Keratinocyte (primary cell): ENCODE measurements around the gene ZNF180. TPM values are rescaled to one million over a fixed set of nuclear protein-coding genes. Genes with fewer than 3 reads are reported as not detected.
A peak's percentile ranks its signal among the peaks of the same experiment; 100 is the strongest.

Experiments
- DNase-seq: peaks from one replicate; pipeline ENCODE4 v3.0.0-alpha.2; 2011; ENCODE audit warnings: low read depth, missing footprints, low spot score
- FAIRE-seq: peaks from 2 replicates; lab custom pipeline; 2011; peaks lifted over from hg19 to GRCh38; lab: Jason Lieb, UNC
- H2AFZ ChIP-seq: 2 replicates; pipeline ENCODE4 v1.6.0; 2012; ENCODE audit warnings: low read length, control low read depth, inconsistent platforms; ENCODE audit not compliant: control insufficient read depth
- H3K27ac ChIP-seq: 2 replicates; pipeline ENCODE4 v1.5.1; 2011; ENCODE audit warnings: low read length; ENCODE audit not compliant: control insufficient read depth, insufficient read depth
- H3K27me3 ChIP-seq: 3 replicates; pipeline ENCODE4 v1.6.0; 2011; ENCODE audit warnings: low read length; ENCODE audit not compliant: control insufficient read depth, insufficient read depth; ENCODE audit errors: extremely low read depth
- H3K36me3 ChIP-seq, 2 experiments: 2 replicates in 1 of 2; 3 replicates in 1 of 2; pipeline ENCODE4 v1.5.1; 2011; ENCODE audit warnings: low read length in 2 of 2, mild to moderate bottlenecking in 1 of 2; ENCODE audit not compliant: control insufficient read depth in 2 of 2, insufficient read depth in 2 of 2; ENCODE audit errors: extremely low read depth in 1 of 2
- H3K4me1 ChIP-seq: 3 replicates; pipeline ENCODE4 v1.5.1; 2011; ENCODE audit warnings: low read length; ENCODE audit not compliant: control insufficient read depth, insufficient read depth; ENCODE audit errors: extremely low read depth
- H3K4me2 ChIP-seq: 3 replicates; pipeline ENCODE4 v1.6.0; 2011; ENCODE audit warnings: low read depth, low read length; ENCODE audit not compliant: control insufficient read depth, insufficient read depth; ENCODE audit errors: extremely low read depth
- H3K4me3 ChIP-seq, 3 experiments: fragments of 200-600 bp in 1 of 3; sonication (generic) in 1 of 3; 2 replicates in 2 of 3; 3 replicates in 1 of 3; pipeline ENCODE4 v1.5.1; 2011 to 2016; ENCODE audit warnings: low read length in 3 of 3, mild to moderate bottlenecking in 3 of 3, control low read depth in 2 of 3, inconsistent platforms in 1 of 3, low read depth in 1 of 3, mixed read lengths in 1 of 3, mixed run types in 1 of 3, moderate library complexity in 1 of 3; ENCODE audit not compliant: control insufficient read depth in 2 of 3, insufficient read depth in 2 of 3; ENCODE audit errors: extremely low read depth in 1 of 3
- H3K79me2 ChIP-seq: 2 replicates; pipeline ENCODE4 v1.6.0; 2012; ENCODE audit warnings: low read length; ENCODE audit not compliant: control insufficient read depth, insufficient read depth
- H3K9ac ChIP-seq: 3 replicates; pipeline ENCODE4 v1.6.0; 2011; ENCODE audit warnings: low read length; ENCODE audit not compliant: control insufficient read depth, insufficient read depth; ENCODE audit errors: extremely low read depth
- H3K9me1 ChIP-seq: 3 replicates; pipeline ENCODE4 v1.6.0; 2011; ENCODE audit warnings: low read length; ENCODE audit not compliant: control insufficient read depth, insufficient read depth; ENCODE audit errors: extremely low read depth
- H3K9me3 ChIP-seq: 2 replicates; pipeline ENCODE4 v1.5.1; 2012; ENCODE audit warnings: low read depth, low read length; ENCODE audit not compliant: control insufficient read depth
- H4K20me1 ChIP-seq: 3 replicates; pipeline ENCODE4 v1.6.0; 2011; ENCODE audit warnings: low read length; ENCODE audit not compliant: control insufficient read depth, insufficient read depth; ENCODE audit errors: extremely low read depth
- CTCF ChIP-seq, 3 experiments: IDR thresholded peaks in 1 of 3; conservative IDR thresholded peaks in 1 of 3; optimal IDR thresholded peaks in 1 of 3; 2 replicates in 2 of 3; 3 replicates in 1 of 3; pipeline versions ENCODE3 to v1.5.1; 2011; ENCODE audit warnings: low read length in 3 of 3, mild to moderate bottlenecking in 3 of 3, moderate library complexity in 2 of 3, control low read depth in 1 of 3, inconsistent platforms in 1 of 3; ENCODE audit not compliant: insufficient read depth in 2 of 3; ENCODE audit errors: extremely low read depth in 1 of 3
- EZH2 ChIP-seq: IDR thresholded peaks from one replicate; pipeline ENCODE4 v1.6.1; 2012; ENCODE audit warnings: inconsistent platforms, mild to moderate bottlenecking, low read length, moderate library complexity
- dilution Hi-C: fragments of 300-500 bp; cut with MboI; formaldehyde crosslinking; loops from one replicate; pipeline ENCODE4 v1.7.0; 2020; ENCODE audit warnings: low sequenced_read_pairs; ENCODE audit not compliant: extremely low pct_ligation_motif_present
- polyA plus RNA-seq, 5 experiments: library from polyadenylated mRNA; depleted of rRNA in 3 of 5; stranded (reverse) in 3 of 5; stranded (forward) in 1 of 5; unstranded in 1 of 5; fragments of >200 nt; gene quantifications; 1 replicate in 1 of 5; 2 replicates in 3 of 5; 3 replicates in 1 of 5; pipeline versions ENCODE4 v1.2.1 to v1.2.3, GENCODE V29; 2011 to 2012; ENCODE audit warnings: missing spikeins in 2 of 5, low read depth in 1 of 5, low replicate concordance in 1 of 5

The ZNF180 gene
- polyA plus RNA-seq, 1 donor (not counting 4 experiments of a cell fraction or from before 2014, with no cell fraction given), result 2.6 TPM

GRCh38 chr19:44451687-44452086, 48.6 kb downstream of the ZNF180 start:
- Histone ChIP-seq H3K79me2 (peaks cover 4% of the 10 kb centered on the region), H3K27ac (no peak overlapping the region), H2AFZ (no peak overlapping the region), H3K4me2 (no peak overlapping the region), H3K4me3 (no peak overlapping the region), H3K36me3 (no peaks in the 10 kb centered on the region), H3K9me3 (peaks cover 4% of the 10 kb centered on the region), H3K9ac (no peak overlapping the region), H3K27me3 (no peaks in the 10 kb centered on the region), H4K20me1 (no peaks in the 10 kb centered on the region), H3K9me1 (no peaks in the 10 kb centered on the region), H3K4me1 (peaks cover 6% of the 10 kb centered on the region)
- TF ChIP-seq EZH2, result no peak
- no peak for TF ChIP-seq CTCF (optimal IDR thresholded peaks at IDR 0.05 in 1 of 3, IDR thresholded peaks at IDR 0.05 in 1 of 3, conservative IDR thresholded peaks at IDR 0.05 in 1 of 3; ENCODE audit: extremely low read depth in 1 of 3, insufficient read depth in 2 of 3, low read length in 3 of 3)
- DNase-seq (no peak), FAIRE-seq (no peak)
- dilution Hi-C loops, result no loop called here

GRCh38 chr19:44447916-44448674, 52.2 kb downstream of the ZNF180 start, which contains the start of gene ZNF229:
Gene ZNF229 (minus strand): TSS chr19:44448472. CDS start chr19:44442847, 5,625 bp downstream.
- Histone ChIP-seq H3K4me3 (peak within 1 kb of the TSS; percentile 83 to 84 (median 84)), H3K4me2 (peak within 1 kb of the TSS; percentile 95), H3K9me3 (peaks cover 2% of the 10 kb centered on the region), H3K9me1 (no peaks in the 10 kb centered on the region), H3K79me2 (peaks cover 4% of the 10 kb centered on the region), H3K27ac (peak within 1 kb of the TSS; percentile 59), H3K9ac (peak within 1 kb of the TSS; percentile 77), H3K27me3 (no peaks in the 10 kb centered on the region), H2AFZ (peak within 1 kb of the TSS; percentile 96), H3K4me1 (peaks cover 6% of the 10 kb centered on the region), H3K36me3 (peaks cover 1 to 9% of the 10 kb centered on the region in 2 experiments), H4K20me1 (no peaks in the 10 kb centered on the region)
- FAIRE-seq (peak; percentile 95), DNase-seq (peak; percentile 65)
- dilution Hi-C loops, result no loop called here
- TF ChIP-seq CTCF (optimal IDR thresholded peaks at IDR 0.05 in 1 of 3, IDR thresholded peaks at IDR 0.05 in 1 of 3, conservative IDR thresholded peaks at IDR 0.05 in 1 of 3; ENCODE audit: extremely low read depth in 1 of 3, insufficient read depth in 2 of 3, low read length in 3 of 3) (no peak), EZH2 (no peak)
